ENCODE data around the gene DGKD.

DNA sequence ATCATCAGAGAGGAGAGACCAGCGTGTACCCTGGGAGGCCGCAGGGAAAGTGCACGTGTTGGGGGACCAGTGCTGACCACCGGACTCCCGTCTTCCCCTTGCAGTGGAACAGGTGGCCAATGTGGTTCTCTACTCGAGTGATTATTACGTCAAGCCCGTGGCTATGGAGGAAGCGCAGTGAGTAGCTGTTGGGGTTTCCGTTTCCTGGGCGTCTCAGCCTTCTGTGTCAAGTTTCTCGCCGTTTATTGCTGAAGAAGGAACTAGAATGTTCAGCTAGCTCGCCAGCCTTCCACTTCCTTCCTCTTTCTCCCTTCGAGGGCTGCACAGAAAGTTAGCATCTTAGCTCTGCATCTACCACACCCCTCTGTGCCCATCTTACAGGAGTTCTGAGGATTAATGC lies 22.8 kb upstream of the DGKD start:
- TF ChIP-seq, protein P1, sequence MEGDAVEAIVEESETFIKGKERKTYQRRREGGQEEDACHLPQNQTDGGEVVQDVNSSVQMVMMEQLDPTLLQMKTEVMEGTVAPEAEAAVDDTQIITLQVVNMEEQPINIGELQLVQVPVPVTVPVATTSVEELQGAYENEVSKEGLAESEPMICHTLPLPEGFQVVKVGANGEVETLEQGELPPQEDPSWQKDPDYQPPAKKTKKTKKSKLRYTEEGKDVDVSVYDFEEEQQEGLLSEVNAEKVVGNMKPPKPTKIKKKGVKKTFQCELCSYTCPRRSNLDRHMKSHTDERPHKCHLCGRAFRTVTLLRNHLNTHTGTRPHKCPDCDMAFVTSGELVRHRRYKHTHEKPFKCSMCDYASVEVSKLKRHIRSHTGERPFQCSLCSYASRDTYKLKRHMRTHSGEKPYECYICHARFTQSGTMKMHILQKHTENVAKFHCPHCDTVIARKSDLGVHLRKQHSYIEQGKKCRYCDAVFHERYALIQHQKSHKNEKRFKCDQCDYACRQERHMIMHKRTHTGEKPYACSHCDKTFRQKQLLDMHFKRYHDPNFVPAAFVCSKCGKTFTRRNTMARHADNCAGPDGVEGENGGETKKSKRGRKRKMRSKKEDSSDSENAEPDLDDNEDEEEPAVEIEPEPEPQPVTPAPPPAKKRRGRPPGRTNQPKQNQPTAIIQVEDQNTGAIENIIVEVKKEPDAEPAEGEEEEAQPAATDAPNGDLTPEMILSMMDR (IDR thresholded peaks at IDR 0.05; ENCODE audit: insufficient read depth, low read length) = no peak
- TF ChIP-seq POLR2AphosphoS5 (IDR thresholded peaks at IDR 0.05; ENCODE audit: low read depth) (peak; percentile 95), GABPA (IDR thresholded peaks at IDR 0.05; ENCODE audit: low read depth) (peak; percentile 83)
